Cerebellar cortex (tissue), 1 donor: ENCODE results near the gene PIAS3.
"Not testable (repeated sequence)": the region's sequence is repeated elsewhere in the genome, so short reads cannot be mapped to it uniquely, and the experiment has no call there.

ENCODE experiments used
- DNase-seq: peaks from one replicate; pipeline ENCODE4 v3.0.0-alpha.2; 2015; ENCODE audit warnings: low spot score

The PIAS3 gene

DNA sequence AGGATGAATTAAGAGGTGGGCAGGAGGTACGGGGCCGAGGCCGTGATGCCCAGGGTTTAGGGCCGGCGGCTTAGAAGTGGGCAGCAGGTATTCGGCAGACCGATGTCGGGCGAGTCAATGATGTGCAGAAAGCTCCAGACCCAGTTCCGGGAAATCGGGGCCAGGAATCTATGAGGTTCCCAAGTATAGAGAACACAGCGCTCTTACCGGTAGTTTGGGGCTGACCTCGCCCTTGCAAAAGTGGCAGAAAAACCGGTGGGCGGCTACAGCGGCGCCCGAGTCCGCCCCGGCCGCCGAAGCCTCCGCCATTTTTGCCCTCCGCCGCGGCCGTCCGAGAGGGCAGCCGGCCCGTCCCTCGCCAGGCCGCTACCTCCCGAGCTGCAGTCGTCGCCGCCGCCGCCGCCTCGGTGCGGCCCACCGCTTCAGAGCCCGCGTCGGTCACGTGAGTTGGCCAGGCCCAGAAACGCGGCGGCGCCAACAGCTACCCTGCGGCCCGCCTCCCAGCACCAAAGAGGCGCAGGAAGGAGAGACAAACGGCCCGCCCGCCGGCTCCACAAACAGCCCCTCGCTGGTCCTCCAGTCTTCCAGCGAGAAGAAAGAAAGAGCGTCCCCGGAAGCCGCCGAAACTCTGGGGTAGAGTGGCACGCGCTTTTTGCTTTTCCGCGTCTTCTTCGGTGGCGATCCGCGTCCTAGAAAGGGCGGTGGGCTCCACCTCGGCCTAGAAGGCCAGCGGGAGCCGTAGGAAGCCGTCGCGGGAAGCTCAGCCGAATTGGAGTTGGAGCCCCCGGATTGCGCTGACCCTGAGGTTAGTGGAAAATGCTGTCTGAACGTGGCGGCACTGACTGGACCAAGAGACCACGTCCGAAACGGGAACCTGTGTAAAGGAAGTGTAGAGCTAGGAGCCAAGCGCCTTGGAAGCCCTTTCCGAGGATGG, 35.0 kb downstream of the PIAS3 start, which contains the start of the genes POLR3C and RNF115:
POLR3C (plus strand) TSS at position 636 of the 934 bp plus-strand sequence. CDS start 1,577 bp downstream, outside the sequence.
RNF115 (minus strand) TSS at position 531 of the 934 bp plus-strand sequence; CDS start at position 309, 222 bp downstream.
- peak; percentile 94 for DNase-seq

DNA sequence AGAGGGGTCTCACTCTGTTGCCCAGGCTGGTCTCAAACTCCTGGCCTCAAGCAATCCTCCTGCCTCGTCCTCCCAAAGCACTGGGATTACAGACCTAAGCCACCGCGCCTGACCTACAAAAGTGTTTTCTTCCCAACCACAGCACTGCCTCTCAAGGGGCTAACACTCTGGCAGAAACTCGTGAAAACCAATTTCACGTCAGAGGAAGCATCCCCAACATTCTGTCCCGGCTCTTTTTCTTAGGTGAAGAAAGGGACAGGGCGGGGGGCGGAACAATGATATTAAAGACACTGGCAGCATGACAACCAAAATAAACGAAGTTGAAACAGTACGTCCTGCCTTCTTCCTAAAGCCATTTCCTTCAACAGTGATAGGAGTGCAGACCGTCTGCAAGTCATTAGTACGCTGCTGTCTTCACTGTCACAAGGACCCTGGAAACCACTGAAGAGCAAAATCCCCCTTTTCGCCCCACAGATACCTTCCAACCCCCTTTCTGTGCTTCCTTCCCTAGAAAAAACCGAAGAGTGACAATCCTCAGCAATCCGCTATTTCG, 36.0 kb downstream of the PIAS3 start:
- DNase-seq: not testable (repeated sequence)

DNA sequence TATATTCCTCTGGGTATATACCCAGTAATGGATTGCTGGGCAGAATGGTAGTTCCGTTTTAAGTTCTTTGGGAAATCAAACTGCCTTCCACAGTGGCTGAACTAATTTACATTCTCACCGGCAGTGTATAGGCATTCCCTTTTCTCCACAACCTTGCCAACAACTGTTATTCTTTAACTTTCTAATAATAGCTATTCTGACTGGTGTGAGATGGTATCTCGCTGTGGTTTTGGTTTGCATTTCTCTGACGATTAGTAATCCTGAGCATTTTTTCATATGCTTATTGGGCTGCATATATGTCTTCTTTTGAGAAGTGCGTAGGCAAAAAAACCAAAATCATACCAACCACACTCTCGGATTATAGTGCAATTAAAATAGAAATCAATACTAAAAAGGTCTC, 40.8 kb downstream of the PIAS3 start:
- not testable (repeated sequence) for DNase-seq

DNA sequence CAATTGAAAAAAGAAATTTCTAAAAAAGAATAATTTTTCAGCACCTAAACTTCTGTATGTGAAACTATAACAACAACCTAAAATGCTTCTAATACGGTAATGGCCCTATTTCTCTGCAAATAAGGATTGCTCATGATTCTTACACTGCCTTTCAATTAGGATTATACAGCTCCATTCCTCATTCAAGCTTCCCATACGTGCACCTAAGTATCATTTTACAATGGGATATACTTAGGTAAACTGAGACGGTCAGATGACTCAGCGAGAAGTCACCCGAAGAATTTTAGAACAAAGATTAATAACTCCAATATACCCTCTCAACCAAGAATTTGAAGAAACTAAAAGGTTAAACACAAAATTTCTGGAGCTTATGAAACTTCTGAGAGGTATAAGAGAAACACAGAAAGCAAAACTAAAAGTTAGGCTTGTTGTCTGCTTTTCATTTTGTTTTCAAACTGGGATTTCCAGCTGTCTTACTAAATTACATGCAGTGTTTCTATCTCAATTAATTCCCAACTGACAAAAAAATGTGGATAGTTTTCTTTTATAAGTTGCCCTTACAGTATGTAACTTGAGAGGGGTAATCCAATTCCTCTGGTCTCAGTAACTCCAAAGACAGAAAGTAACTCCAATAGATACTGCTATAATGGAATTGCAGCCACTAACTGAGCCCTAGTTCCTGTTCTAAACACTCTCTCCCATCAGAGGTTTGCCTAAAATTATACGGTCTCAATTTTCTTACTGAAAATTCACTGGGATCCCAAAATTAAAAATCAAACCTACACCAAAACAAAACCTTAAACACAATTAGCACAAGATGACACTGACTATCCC, 45.7 kb downstream of the PIAS3 start:
- DNase-seq: not testable (repeated sequence)

DNA sequence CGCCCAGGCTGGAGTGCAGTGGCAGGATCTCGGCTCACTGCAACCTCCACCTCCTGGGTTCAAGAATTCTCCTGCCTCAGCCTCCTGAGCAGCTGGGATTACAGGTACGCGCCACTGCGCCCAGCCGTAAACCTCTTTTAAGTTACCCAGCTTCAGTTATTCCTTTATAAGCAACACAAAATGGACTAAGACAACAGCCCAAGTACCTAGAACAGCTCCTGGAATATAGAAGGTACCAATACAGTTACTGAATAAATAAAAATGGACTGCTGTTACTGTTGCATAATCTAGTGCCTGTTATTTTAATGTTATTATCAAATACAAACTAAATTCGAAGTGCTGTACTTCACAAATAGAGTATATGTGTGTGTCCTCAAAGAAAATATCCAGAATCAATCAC, 52.0 kb downstream of the PIAS3 start:
- DNase-seq: no peak

DNA sequence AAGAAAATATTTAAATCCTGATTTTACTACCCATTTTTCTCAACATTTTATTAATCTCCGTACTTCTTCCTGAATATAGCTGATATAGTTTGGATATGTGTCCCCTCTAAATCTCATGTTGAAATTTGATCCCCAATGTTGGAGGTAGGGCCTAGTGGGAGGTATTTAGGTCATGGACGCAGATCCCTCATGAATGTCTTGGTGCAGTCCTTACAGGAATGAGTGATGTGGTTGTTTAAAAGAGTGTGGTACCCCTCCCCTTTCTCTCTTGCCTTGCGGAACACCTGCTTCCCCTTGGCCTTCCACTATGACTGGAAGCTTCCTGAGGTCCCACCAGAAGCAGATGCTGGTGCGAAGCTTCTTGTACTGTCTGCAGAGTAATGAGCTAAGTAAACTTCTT, 52.5 kb downstream of the PIAS3 start:
- no peak for DNase-seq

DNA sequence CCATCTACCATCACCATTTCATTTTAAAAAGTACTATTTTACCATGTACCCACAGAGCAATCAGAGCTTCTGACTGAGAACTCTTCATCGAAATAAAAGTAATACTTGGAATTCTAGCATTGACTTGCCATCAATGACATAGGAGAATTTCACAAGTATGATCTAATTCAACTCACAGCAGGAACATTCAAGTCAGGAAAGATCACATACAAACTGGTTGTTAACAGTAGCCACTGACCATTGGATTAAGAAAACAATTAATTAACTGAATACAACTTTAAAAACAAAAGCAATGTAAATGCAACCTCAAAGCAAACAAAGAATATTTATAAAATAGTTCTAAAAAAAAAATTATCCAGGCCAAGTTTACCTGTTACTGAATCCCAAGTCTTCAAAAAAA, 53.8 kb downstream of the PIAS3 start:
- DNase-seq: no peak

DNA sequence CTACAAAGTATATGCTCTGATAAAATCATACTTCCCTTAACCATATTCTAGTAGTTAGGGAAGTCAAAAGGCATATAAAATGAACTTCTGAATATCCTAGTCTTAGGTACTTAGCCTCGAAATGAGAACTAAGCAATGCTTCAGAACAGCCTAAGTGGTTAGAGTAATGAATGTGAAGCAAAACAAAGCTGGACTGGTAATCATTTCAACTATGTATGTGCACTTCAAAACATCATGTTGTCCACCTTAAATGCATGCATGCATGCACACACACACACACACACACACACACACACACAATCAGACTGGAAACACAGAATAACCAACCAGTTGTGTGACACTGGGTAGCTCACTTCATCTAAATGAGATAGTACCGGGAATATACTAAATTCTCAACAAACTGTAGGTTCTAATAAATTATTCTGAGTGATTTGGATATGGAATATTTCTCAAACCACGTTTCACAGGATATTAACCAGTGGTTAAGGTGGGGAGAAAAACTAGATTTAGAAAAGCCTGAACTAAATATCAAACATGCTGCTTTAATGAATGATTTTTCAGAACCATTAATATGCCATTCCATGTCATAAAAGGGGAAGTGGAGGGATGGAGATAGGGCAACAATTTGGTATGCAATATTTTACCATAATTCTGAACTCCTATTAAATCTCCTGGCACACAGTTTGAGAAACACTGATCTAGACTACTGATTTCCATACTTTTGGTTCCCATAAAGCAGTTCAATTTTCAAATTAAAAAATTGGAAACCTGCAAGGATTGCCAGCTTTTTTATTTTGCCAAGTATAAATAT, 54.4 kb downstream of the PIAS3 start:
- no peak for DNase-seq

DNA sequence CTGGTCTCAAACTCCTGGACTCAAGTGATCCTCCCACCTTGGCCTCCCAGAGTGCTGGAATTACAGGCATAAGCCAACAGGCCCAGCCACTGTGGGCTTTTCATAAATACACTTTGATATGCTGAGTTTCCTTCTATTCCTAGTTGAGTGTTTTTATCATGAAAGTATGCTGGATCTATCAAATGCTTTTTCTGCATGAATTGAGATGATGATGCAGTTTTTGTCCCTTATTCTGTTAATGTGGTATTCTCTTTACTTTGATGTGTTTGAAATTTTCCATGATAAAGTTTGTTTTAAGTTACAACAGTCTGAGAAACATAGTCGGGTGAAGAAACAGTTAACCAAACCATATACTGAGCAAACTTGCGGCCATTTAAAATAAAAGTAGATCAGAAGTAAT, 59.1 kb downstream of the PIAS3 start:
- no peak for DNase-seq
